ENCODE results near the gene DDX4. TPM values are rescaled to one million over a fixed set of nuclear protein-coding genes. Genes with fewer than 3 reads are reported as not detected.

The DDX4 gene
- total RNA-seq, 1 donor from 2014 or later: not detected

DNA sequence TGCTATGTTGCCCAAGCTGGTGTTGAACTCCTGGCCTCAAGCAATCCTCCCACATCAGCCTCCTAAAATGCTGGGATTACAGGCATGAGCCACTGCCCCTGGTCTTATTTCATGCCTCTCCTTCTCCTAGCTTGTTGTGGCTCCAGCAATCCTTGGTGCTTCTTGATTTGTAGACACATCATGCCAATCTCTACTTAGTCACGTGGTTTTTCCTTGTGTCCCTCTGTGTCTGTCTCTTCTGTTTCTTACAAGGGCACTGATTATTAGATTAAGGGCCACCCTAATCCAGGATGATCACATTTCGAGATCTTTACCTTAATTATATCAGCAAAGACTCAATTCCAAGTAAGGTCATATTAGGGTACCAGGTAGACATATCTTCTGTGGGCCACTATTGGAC, 104.1 kb downstream of the DDX4 start:
- Mint-ChIP-seq H3K4me1 (ENCODE audit: unreplicated experiment) (no peaks in the 10 kb centered on the region), H3K4me3 (ENCODE audit: unreplicated experiment) (no peak overlapping the region), H3K27ac (ENCODE audit: unreplicated experiment) (no peak overlapping the region), H3K27me3 (ENCODE audit: unreplicated experiment) (no peaks in the 10 kb centered on the region), H3K9me3 (ENCODE audit: unreplicated experiment) (no peaks in the 10 kb centered on the region), H3K36me3 (ENCODE audit: low read depth, unreplicated experiment) (no peaks in the 10 kb centered on the region)
- TF ChIP-seq CTCF (IDR thresholded peaks at IDR 0.05; ENCODE audit: unreplicated experiment): no peak
- DNase-seq (ENCODE audit: low spot score): no peak

DNA sequence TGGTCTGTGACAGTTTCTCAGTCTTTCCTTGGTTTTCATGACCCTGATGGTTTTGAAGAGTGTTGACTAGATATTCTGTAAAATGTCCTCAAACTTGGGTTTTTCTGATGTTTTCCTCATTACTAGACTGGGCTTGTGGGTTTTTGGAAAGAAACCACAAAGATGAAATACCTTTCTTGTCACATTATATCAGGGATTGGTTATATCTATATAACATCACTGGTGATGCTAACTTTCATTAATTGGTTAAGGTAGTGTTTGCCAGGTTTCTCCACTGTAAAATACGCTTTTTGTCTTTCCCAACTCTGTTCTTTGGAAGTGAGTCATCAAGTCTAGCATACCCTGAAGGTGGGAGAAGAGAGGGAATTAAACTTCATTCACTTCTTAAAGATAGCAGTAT, 110.0 kb downstream of the DDX4 start:
- Mint-ChIP-seq H3K9me3 (ENCODE audit: unreplicated experiment) (no peaks in the 10 kb centered on the region), H3K4me3 (ENCODE audit: unreplicated experiment) (no peak overlapping the region)
- no peak for DNase-seq (ENCODE audit: low spot score)

GRCh38 chr5:55848783-55849182, 110.9 kb downstream of the DDX4 start:
- no peaks in the 10 kb centered on the region for H3K36me3 Mint-ChIP-seq (ENCODE audit: low read depth, unreplicated experiment)
- no peak overlapping the region for H3K4me3 Mint-ChIP-seq (ENCODE audit: unreplicated experiment)
- no peaks in the 10 kb centered on the region for H3K9me3 Mint-ChIP-seq (ENCODE audit: unreplicated experiment)
- H3K4me1 Mint-ChIP-seq (ENCODE audit: unreplicated experiment): no peaks in the 10 kb centered on the region
- no peak for TF ChIP-seq CTCF (IDR thresholded peaks at IDR 0.05; ENCODE audit: unreplicated experiment)
- H3K27ac Mint-ChIP-seq (ENCODE audit: unreplicated experiment): no peak overlapping the region
- no peaks in the 10 kb centered on the region for H3K27me3 Mint-ChIP-seq (ENCODE audit: unreplicated experiment)
- DNase-seq (ENCODE audit: low spot score): no peak

More for the DNA sequence above, 110.0 kb downstream of the DDX4 start:
- no peaks in the 10 kb centered on the region for H3K36me3 Mint-ChIP-seq (ENCODE audit: low read depth, unreplicated experiment)
- H3K4me1 Mint-ChIP-seq (ENCODE audit: unreplicated experiment): no peaks in the 10 kb centered on the region
- no peak overlapping the region for H3K27ac Mint-ChIP-seq (ENCODE audit: unreplicated experiment)
- TF ChIP-seq CTCF (IDR thresholded peaks at IDR 0.05; ENCODE audit: unreplicated experiment): no peak
- H3K27me3 Mint-ChIP-seq (ENCODE audit: unreplicated experiment): no peaks in the 10 kb centered on the region

- H3K27ac Mint-ChIP-seq (ENCODE audit: unreplicated experiment): no peak within 1 kb of the TSS
- no peak for TF ChIP-seq CTCF (IDR thresholded peaks at IDR 0.05; ENCODE audit: unreplicated experiment)
- H3K9me3 Mint-ChIP-seq (ENCODE audit: unreplicated experiment): no peaks in the 10 kb centered on the region
- peaks cover 9% of the 10 kb centered on the region for H3K4me1 Mint-ChIP-seq (ENCODE audit: unreplicated experiment)
- no peaks in the 10 kb centered on the region for H3K36me3 Mint-ChIP-seq (ENCODE audit: low read depth, unreplicated experiment)
- H3K27me3 Mint-ChIP-seq (ENCODE audit: unreplicated experiment): no peaks in the 10 kb centered on the region
- DNase-seq (ENCODE audit: low spot score): no peak
- H3K4me3 Mint-ChIP-seq (ENCODE audit: unreplicated experiment): no peak within 1 kb of the TSS
These were observed 113.2 kb downstream of the DDX4 start, which contains the start of gene IL31RA for GRCh38 chr5:55850839-55851674. Gene IL31RA (plus strand): TSS chr5:55851357. CDS start chr5:55851571, 214 bp downstream.

DNA sequence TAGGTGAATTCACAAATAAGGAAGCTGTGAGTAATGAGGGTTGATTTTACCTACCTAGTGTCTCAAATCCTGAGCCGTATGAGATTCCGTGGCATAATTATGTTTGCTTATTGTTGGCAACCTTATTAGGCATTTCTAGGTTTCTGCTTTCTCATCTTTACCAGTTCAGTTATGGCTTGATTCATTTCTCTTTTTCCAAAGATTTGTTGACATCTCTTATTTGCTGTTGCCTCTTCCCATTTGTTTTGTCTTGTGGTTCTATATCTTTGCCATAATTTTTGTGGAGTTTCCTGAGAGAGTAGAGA, 113.8 kb downstream of the DDX4 start:
- no peaks in the 10 kb centered on the region for H3K36me3 Mint-ChIP-seq (ENCODE audit: low read depth, unreplicated experiment)
- no peak overlapping the region for H3K27ac Mint-ChIP-seq (ENCODE audit: unreplicated experiment)
- TF ChIP-seq CTCF (IDR thresholded peaks at IDR 0.05; ENCODE audit: unreplicated experiment): no peak
- H3K9me3 Mint-ChIP-seq (ENCODE audit: unreplicated experiment): no peaks in the 10 kb centered on the region
- DNase-seq (ENCODE audit: low spot score): no peak
- no peak overlapping the region for H3K4me3 Mint-ChIP-seq (ENCODE audit: unreplicated experiment)
- H3K4me1 Mint-ChIP-seq (ENCODE audit: unreplicated experiment): peaks cover 11% of the 10 kb centered on the region
- no peaks in the 10 kb centered on the region for H3K27me3 Mint-ChIP-seq (ENCODE audit: unreplicated experiment)
